B cell (primary cell): Measurements from ENCODE around the gene SEC24B. TPM values are rescaled to one million over a fixed set of nuclear protein-coding genes. Genes with fewer than 3 reads are reported as not detected.

ENCODE experiments used
- ATAC-seq: fragments of 200-7000 bp; cut with Tn5 transposase; one replicate; pipeline ENCODE4 v1.10.0; 2021; ENCODE audit warnings: low read depth, mild to moderate bottlenecking, moderate number of reproducible peaks, moderate library complexity
- CTCF ChIA-PET: fragments of 350-600 bp; sonication (Branson Sonifier 250); formaldehyde crosslinking; loops from one replicate; lab custom pipeline; 2021; ENCODE audit warnings: antibody characterized with exemption, inconsistent platforms; lab: Charles Lee
- POLR2A ChIA-PET: fragments of 350-600 bp; sonication (Branson Sonifier 250); formaldehyde crosslinking; loops from one replicate; lab custom pipeline; 2021; ENCODE audit warnings: antibody characterized with exemption; lab: Charles Lee
- DNase-seq: peaks from one replicate; pipeline ENCODE4 v3.0.0; 2013
- H2AFZ ChIP-seq: 2 replicates; pipeline ENCODE4 v1.6.1; 2012; ENCODE audit warnings: mild to moderate bottlenecking, low read depth, low read length; ENCODE audit not compliant: insufficient read depth, poor library complexity, severe bottlenecking
- H3K27ac ChIP-seq, 2 donors: 1 replicate in 1 of 2; 2 replicates in 1 of 2; pipeline ENCODE4 v1.5.1; 2012 to 2013; ENCODE audit warnings: low read length in 2 of 2, mild to moderate bottlenecking in 2 of 2, moderate library complexity in 1 of 2
- H3K27me3 ChIP-seq, 4 experiments: fragments of 200-600 bp in 1 of 4; sonication (generic) in 1 of 4; replicated peaks in 1 of 4; 1 replicate in 2 of 4; 2 replicates in 2 of 4; pipeline versions ENCODE4 v1.6.1 to v1.7.0; 2013 to 2016; ENCODE audit warnings: low read length in 3 of 4, mild to moderate bottlenecking in 2 of 4, mixed read lengths in 1 of 4, moderate library complexity in 1 of 4; ENCODE audit not compliant: insufficient read depth in 4 of 4, control insufficient read depth in 3 of 4; ENCODE audit errors: control extremely low read depth in 1 of 4
- H3K36me3 ChIP-seq, 2 experiments: replicated peaks in 1 of 2; 1 replicate in 1 of 2; 2 replicates in 1 of 2; pipeline versions ENCODE4 v1.6.1 to v1.7.1; 2013; ENCODE audit warnings: low read length in 1 of 2; ENCODE audit not compliant: insufficient read depth in 2 of 2, control insufficient read depth in 1 of 2; ENCODE audit errors: control extremely low read depth in 1 of 2, extremely low read depth in 1 of 2
- H3K4me1 ChIP-seq, 2 donors: fragments of 200-600 bp in 1 of 2; sonication (generic) in 1 of 2; 1 replicate in 1 of 2; 2 replicates in 1 of 2; pipeline versions ENCODE4 v1.5.1 to v1.6.1; 2013 to 2017; ENCODE audit warnings: low read length in 2 of 2; ENCODE audit not compliant: control insufficient read depth in 2 of 2, insufficient read depth in 2 of 2
- H3K4me2 ChIP-seq: replicated peaks from 2 replicates; pipeline ENCODE3; 2012; ENCODE audit warnings: mild to moderate bottlenecking, low read depth, low read length; ENCODE audit not compliant: poor library complexity, severe bottlenecking
- H3K4me3 ChIP-seq, 5 experiments: fragments of 200-600 bp in 1 of 5; sonication (generic) in 1 of 5; 1 replicate in 3 of 5; 2 replicates in 2 of 5; pipeline versions ENCODE4 v1.5.1 to v1.7.0; 2011 to 2016; ENCODE audit warnings: low read length in 4 of 5, mild to moderate bottlenecking in 4 of 5, low read depth in 2 of 5, control low read depth in 1 of 5, moderate library complexity in 1 of 5; ENCODE audit not compliant: insufficient read depth in 1 of 5; ENCODE audit errors: control extremely low read depth in 1 of 5, extremely low read depth in 1 of 5
- H3K79me2 ChIP-seq: fragments of 200-600 bp; sonication (generic); one replicate; pipeline ENCODE4 v1.6.0; 2016; ENCODE audit warnings: low read length; ENCODE audit not compliant: control insufficient read depth, insufficient read depth
- H3K9ac ChIP-seq: fragments of 200-600 bp; sonication (generic); 2 replicates; pipeline ENCODE4 v1.6.1; 2017; ENCODE audit warnings: mild to moderate bottlenecking, low read length, moderate library complexity
- H3K9me3 ChIP-seq, 3 donors: one replicate each; pipeline versions ENCODE4 v1.6.1 to v1.7.1; 2013; ENCODE audit warnings: low read length in 2 of 3; ENCODE audit not compliant: control insufficient read depth in 2 of 3, insufficient read depth in 1 of 3; ENCODE audit errors: control extremely low read depth in 1 of 3
- H4K20me1 ChIP-seq: 2 replicates; pipeline ENCODE4 v1.6.0; 2012; ENCODE audit warnings: mild to moderate bottlenecking, low read length; ENCODE audit not compliant: insufficient read depth, control insufficient read depth, poor library complexity, severe bottlenecking
- H3K27ac Mint-ChIP-seq: one replicate; pipeline ENCODE4 v1.8.0; 2021; ENCODE audit warnings: mixed read lengths
- H3K27me3 Mint-ChIP-seq: one replicate; pipeline ENCODE4 v1.8.0; 2021; ENCODE audit warnings: mixed read lengths
- H3K4me1 Mint-ChIP-seq: one replicate; pipeline ENCODE4 v1.8.0; 2021; ENCODE audit warnings: mixed read lengths
- H3K4me3 Mint-ChIP-seq: one replicate; pipeline ENCODE4 v1.8.0; 2021; ENCODE audit warnings: mixed read lengths
- H3K9me3 Mint-ChIP-seq: one replicate; pipeline ENCODE4 v1.8.0; 2022; ENCODE audit warnings: mixed read lengths; ENCODE audit not compliant: insufficient read depth
- EZH2 ChIP-seq: IDR thresholded peaks from 2 replicates; pipeline ENCODE4 v1.6.1; 2012; ENCODE audit warnings: borderline replicate concordance, low read depth, mild to moderate bottlenecking, moderate library complexity, low read length; ENCODE audit not compliant: insufficient read depth, poor library complexity, severe bottlenecking
- WGBS: methylation state at CpG from one replicate; pipeline ENCODE4 v1.1.5; 2013; ENCODE audit warnings: missing lambda C conversion rate; ENCODE audit not compliant: insufficient coverage; 5-methylcytosine and 5-hydroxymethylcytosine counted together
- intact Hi-C: fragments of 100-400 bp; cut with micrococcal nuclease; formaldehyde crosslinking; loops from one replicate; pipeline ENCODE4 v1.10.0; 2022
- polyA minus RNA-seq: library from RNA; depleted of rRNA, polyadenylated mRNA; stranded (reverse); fragments of >200 nt; gene quantifications from 2 replicates; pipeline ENCODE4 v1.2.3, GENCODE V29; 2012
- polyA plus RNA-seq: library from polyadenylated mRNA; depleted of rRNA; stranded (reverse); fragments of >200 nt; gene quantifications from 2 replicates; pipeline ENCODE4 v1.2.3, GENCODE V29; 2012
- total RNA-seq, 2 donors: library from RNA; stranded (reverse); fragments of 120-200 nt in 1 of 2; gene quantifications; 1 replicate in 1 of 2; 2 replicates in 1 of 2; pipeline versions ENCODE4 v1.2.3 to v1.2.4, GENCODE V29; 2013 to 2022
- TF ChIP-seq, protein P1 (sequence below): fragments of 200-600 bp; IDR thresholded peaks from one replicate; pipeline ENCODE4 v1.8.0; 2022; ENCODE audit warnings: antibody characterized with exemption, mild to moderate bottlenecking

Gene SEC24B
- 46.4 and 47.7 TPM in 2 replicates for total RNA-seq
- total RNA-seq (2013) = 16.9 TPM
- polyA plus RNA-seq = 22.6 and 26.8 TPM in 2 replicates
- polyA minus RNA-seq = 20.7 and 33.1 TPM in 2 replicates

DNA sequence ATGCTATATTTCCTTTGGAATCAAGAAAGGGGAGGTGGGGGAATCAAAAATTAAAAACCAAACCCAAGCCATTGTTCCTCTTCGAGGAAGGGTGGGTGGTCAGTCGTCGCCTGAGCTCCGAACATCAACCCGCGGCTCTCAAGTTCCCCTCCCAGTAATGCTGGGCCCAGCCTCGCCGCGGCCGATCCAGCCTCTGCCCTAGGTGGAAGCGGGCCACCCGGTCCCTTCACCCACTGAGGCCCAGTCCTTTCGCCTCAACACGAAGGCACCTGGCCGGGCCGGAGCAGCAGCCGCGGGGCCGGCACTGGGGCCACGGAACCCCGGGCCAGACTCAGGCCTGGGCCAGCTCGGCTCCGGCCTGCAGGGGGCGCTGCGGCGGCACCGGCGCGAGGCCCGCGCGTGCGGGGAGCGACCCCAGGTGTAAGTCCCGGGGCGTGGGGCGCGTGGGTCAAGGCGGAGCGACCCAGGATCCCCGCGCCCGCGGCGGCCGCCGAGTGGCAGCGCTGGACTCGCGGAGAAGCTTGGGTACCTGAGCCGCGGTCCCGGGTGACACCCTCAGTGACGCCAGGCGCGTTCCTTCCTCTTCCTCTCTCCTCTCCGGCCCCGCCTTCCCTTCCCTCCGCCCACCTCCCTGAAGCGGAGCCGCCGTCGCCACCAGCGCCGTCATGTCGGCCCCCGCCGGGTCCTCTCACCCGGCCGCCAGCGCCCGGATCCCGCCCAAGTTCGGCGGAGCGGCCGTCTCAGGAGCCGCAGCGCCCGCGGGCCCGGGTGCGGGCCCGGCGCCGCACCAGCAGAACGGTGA, at the start of gene SEC24B:
TSS of gene SEC24B (plus strand) at position 611 of the 802 bp plus-strand sequence. CDS start at position 666, 55 bp downstream.
- Histone ChIP-seq H3K4me2 (peak within 1 kb of the TSS; percentile 84), H2AFZ (peak within 1 kb of the TSS; percentile 83), H3K9ac (peak within 1 kb of the TSS; percentile 85), H4K20me1 (peaks cover 23% of the 10 kb centered on the region), H3K27ac (peak within 1 kb of the TSS; percentile 91 to 92), H3K79me2 (peaks cover 65% of the 10 kb centered on the region), H3K36me3 (no peaks in the 10 kb centered on the region), H3K27me3 (no peaks in the 10 kb centered on the region), H3K4me1 (peaks cover 21 to 25% of the 10 kb centered on the region in 2 donors), H3K9me3 (no peaks in the 10 kb centered on the region), H3K4me3 (peak within 1 kb of the TSS; percentile 63 to 86 (median 73))
- CTCF ChIA-PET = interaction anchor here (0.6 to 4.3 kb wide), 22 partner anchors 8 to 565 kb away, joined by 3 to 55 read pairs (median 3); partner anchors contain the start of genes GAR1, PLA2G12A and RRH
- Mint-ChIP-seq H3K4me3 (peak within 1 kb of the TSS; percentile 92), H3K9me3 (no peaks in the 10 kb centered on the region), H3K4me1 (peaks cover 49% of the 10 kb centered on the region), H3K27me3 (no peaks in the 10 kb centered on the region), H3K27ac (peak within 1 kb of the TSS; percentile 95)
- under 1% methylated on average over 86 of the region's 87 CpGs for WGBS
- POLR2A ChIA-PET = interaction anchor here (0.6 to 1.5 kb wide), 6 partner anchors 10 to 385 kb away, joined by 3 to 9 read pairs (median 4); partner anchors contain the start of genes MCUB and PLA2G12A
- peak; percentile 89 for ATAC-seq
- no peak for TF ChIP-seq EZH2
- TF ChIP-seq, protein P1, sequence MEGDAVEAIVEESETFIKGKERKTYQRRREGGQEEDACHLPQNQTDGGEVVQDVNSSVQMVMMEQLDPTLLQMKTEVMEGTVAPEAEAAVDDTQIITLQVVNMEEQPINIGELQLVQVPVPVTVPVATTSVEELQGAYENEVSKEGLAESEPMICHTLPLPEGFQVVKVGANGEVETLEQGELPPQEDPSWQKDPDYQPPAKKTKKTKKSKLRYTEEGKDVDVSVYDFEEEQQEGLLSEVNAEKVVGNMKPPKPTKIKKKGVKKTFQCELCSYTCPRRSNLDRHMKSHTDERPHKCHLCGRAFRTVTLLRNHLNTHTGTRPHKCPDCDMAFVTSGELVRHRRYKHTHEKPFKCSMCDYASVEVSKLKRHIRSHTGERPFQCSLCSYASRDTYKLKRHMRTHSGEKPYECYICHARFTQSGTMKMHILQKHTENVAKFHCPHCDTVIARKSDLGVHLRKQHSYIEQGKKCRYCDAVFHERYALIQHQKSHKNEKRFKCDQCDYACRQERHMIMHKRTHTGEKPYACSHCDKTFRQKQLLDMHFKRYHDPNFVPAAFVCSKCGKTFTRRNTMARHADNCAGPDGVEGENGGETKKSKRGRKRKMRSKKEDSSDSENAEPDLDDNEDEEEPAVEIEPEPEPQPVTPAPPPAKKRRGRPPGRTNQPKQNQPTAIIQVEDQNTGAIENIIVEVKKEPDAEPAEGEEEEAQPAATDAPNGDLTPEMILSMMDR = peak; percentile 95
- intact Hi-C loops = loop anchor here (1.0 to 10.0 kb wide), 10 partner anchors 11 to 1709 kb away; partner anchors contain the start of genes CASP6, ELOVL6, GAR1 and OSTC
- peak; percentile 96 for DNase-seq

DNA sequence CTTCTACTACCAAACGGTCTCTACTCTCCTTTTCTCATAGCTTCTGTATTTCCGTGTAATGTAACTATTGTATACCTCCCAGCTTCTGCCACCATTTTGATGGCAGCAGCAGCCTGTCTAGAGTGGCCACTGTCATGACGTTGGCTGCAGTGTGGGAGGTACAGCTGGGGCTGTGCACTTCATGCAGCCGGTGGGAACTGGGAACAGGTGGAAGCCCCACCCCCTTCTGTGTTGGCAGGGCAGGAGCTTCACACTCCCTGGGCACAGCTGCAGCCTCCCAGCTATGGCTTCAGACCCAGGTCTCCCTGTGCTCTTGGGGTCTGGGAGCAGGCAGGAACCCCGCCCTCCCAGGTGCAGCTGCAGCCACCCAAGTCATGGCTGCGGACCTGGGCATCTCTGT, 49.8 kb upstream of the SEC24B start:
- WGBS = 82% methylated on average over 6 of the region's 6 CpGs
- no peak overlapping the region for H3K27ac Mint-ChIP-seq
- POLR2A ChIA-PET = no interaction called here
- Histone ChIP-seq H2AFZ (no peak overlapping the region), H3K4me3 (no peak overlapping the region), H3K79me2 (no peaks in the 10 kb centered on the region), H3K4me1 (no peaks in the 10 kb centered on the region), H3K36me3 (no peaks in the 10 kb centered on the region), H4K20me1 (no peaks in the 10 kb centered on the region), H3K9me3 (no peaks in the 10 kb centered on the region), H3K27me3 (peaks cover 0 to 5% (median 0%) of the 10 kb centered on the region in 4 experiments), H3K9ac (no peak overlapping the region), H3K4me2 (no peak overlapping the region), H3K27ac (no peak overlapping the region)
- ATAC-seq (no peak), DNase-seq (no peak)
- TF ChIP-seq, protein P1 = no peak
- no peak for TF ChIP-seq EZH2
- H3K4me3 Mint-ChIP-seq = no peak overlapping the region
- intact Hi-C loops = no loop called here
- CTCF ChIA-PET = no interaction called here
- H3K27me3 Mint-ChIP-seq = peaks cover 13% of the 10 kb centered on the region
- H3K9me3 Mint-ChIP-seq = no peaks in the 10 kb centered on the region
- H3K4me1 Mint-ChIP-seq = no peaks in the 10 kb centered on the region
